IMR-90 (cell line): ENCODE results near the gene DCP1A.

Experiments used
- CTCF ChIP-seq: conservative IDR thresholded peaks from 2 replicates; pipeline ENCODE4 v1.5.1; 2012; ENCODE audit warnings: mild to moderate bottlenecking, low read depth, low read length, improper control_type of control experiment
- ELK1 ChIP-seq: fragments of 150-350 bp; IDR thresholded peaks from 2 replicates; pipeline ENCODE4 v1.6.1; 2016; ENCODE audit warnings: low read depth, mild to moderate bottlenecking, low read length, moderate library complexity, borderline replicate concordance
- MAZ ChIP-seq: IDR thresholded peaks from 2 replicates; pipeline ENCODE4 v1.6.1; 2012; ENCODE audit warnings: low read depth, mild to moderate bottlenecking, low read length, improper control_type of control experiment, moderate library complexity, borderline replicate concordance
- POLR2A ChIP-seq: IDR thresholded peaks from 2 replicates; pipeline ENCODE4 v1.6.1; 2012; ENCODE audit warnings: mild to moderate bottlenecking, low read depth, low read length
- RFX5 ChIP-seq: IDR thresholded peaks from 2 replicates; pipeline ENCODE4 v1.8.0; 2012; ENCODE audit warnings: low read depth, mild to moderate bottlenecking, low read length, moderate library complexity
- SMC3 ChIP-seq: fragments of 150-350 bp; IDR thresholded peaks from 2 replicates; pipeline ENCODE4 v1.6.1; 2016; ENCODE audit warnings: low read depth, mild to moderate bottlenecking, antibody characterized with exemption, low read length, moderate library complexity
- USF2 ChIP-seq: fragments of 150-350 bp; IDR thresholded peaks from 2 replicates; pipeline ENCODE4 v1.6.1; 2017; ENCODE audit warnings: mild to moderate bottlenecking, antibody characterized with exemption, low read length, low read depth

GRCh38 chr3:53293867-53294266, 53.5 kb downstream of the DCP1A start:
- TF ChIP-seq CTCF (no peak), ELK1 (no peak), RFX5 (no peak), USF2 (no peak), POLR2A (no peak), MAZ (no peak), SMC3 (no peak)
